B cell (primary cell): ENCODE results near the gene JARID2. TPM values are rescaled to one million over a fixed set of nuclear protein-coding genes. Genes with fewer than 3 reads are reported as not detected.

Source experiments
- ATAC-seq: fragments of 200-7000 bp; cut with Tn5 transposase; one replicate; pipeline ENCODE4 v1.10.0; 2021; ENCODE audit warnings: low read depth, mild to moderate bottlenecking, moderate number of reproducible peaks, moderate library complexity
- CTCF ChIA-PET: fragments of 350-600 bp; sonication (Branson Sonifier 250); formaldehyde crosslinking; loops from one replicate; lab custom pipeline; 2021; ENCODE audit warnings: antibody characterized with exemption, inconsistent platforms; lab: Charles Lee
- POLR2A ChIA-PET: fragments of 350-600 bp; sonication (Branson Sonifier 250); formaldehyde crosslinking; loops from one replicate; lab custom pipeline; 2021; ENCODE audit warnings: antibody characterized with exemption; lab: Charles Lee
- DNase-seq: peaks from one replicate; pipeline ENCODE4 v3.0.0; 2013
- H2AFZ ChIP-seq: 2 replicates; pipeline ENCODE4 v1.6.1; 2012; ENCODE audit warnings: mild to moderate bottlenecking, low read depth, low read length; ENCODE audit not compliant: insufficient read depth, poor library complexity, severe bottlenecking
- H3K27ac ChIP-seq, 2 donors: 1 replicate in 1 of 2; 2 replicates in 1 of 2; pipeline ENCODE4 v1.5.1; 2012 to 2013; ENCODE audit warnings: low read length in 2 of 2, mild to moderate bottlenecking in 2 of 2, moderate library complexity in 1 of 2
- H3K27me3 ChIP-seq, 4 experiments: fragments of 200-600 bp in 1 of 4; sonication (generic) in 1 of 4; replicated peaks in 1 of 4; 1 replicate in 2 of 4; 2 replicates in 2 of 4; pipeline versions ENCODE4 v1.6.1 to v1.7.0; 2013 to 2016; ENCODE audit warnings: low read length in 3 of 4, mild to moderate bottlenecking in 2 of 4, mixed read lengths in 1 of 4, moderate library complexity in 1 of 4; ENCODE audit not compliant: insufficient read depth in 4 of 4, control insufficient read depth in 3 of 4; ENCODE audit errors: control extremely low read depth in 1 of 4
- H3K36me3 ChIP-seq, 2 experiments: replicated peaks in 1 of 2; 1 replicate in 1 of 2; 2 replicates in 1 of 2; pipeline versions ENCODE4 v1.6.1 to v1.7.1; 2013; ENCODE audit warnings: low read length in 1 of 2; ENCODE audit not compliant: insufficient read depth in 2 of 2, control insufficient read depth in 1 of 2; ENCODE audit errors: control extremely low read depth in 1 of 2, extremely low read depth in 1 of 2
- H3K4me1 ChIP-seq, 2 donors: fragments of 200-600 bp in 1 of 2; sonication (generic) in 1 of 2; 1 replicate in 1 of 2; 2 replicates in 1 of 2; pipeline versions ENCODE4 v1.5.1 to v1.6.1; 2013 to 2017; ENCODE audit warnings: low read length in 2 of 2; ENCODE audit not compliant: control insufficient read depth in 2 of 2, insufficient read depth in 2 of 2
- H3K4me2 ChIP-seq: replicated peaks from 2 replicates; pipeline ENCODE3; 2012; ENCODE audit warnings: mild to moderate bottlenecking, low read depth, low read length; ENCODE audit not compliant: poor library complexity, severe bottlenecking
- H3K4me3 ChIP-seq, 5 experiments: fragments of 200-600 bp in 1 of 5; sonication (generic) in 1 of 5; 1 replicate in 3 of 5; 2 replicates in 2 of 5; pipeline versions ENCODE4 v1.5.1 to v1.7.0; 2011 to 2016; ENCODE audit warnings: low read length in 4 of 5, mild to moderate bottlenecking in 4 of 5, low read depth in 2 of 5, control low read depth in 1 of 5, moderate library complexity in 1 of 5; ENCODE audit not compliant: insufficient read depth in 1 of 5; ENCODE audit errors: control extremely low read depth in 1 of 5, extremely low read depth in 1 of 5
- H3K79me2 ChIP-seq: fragments of 200-600 bp; sonication (generic); one replicate; pipeline ENCODE4 v1.6.0; 2016; ENCODE audit warnings: low read length; ENCODE audit not compliant: control insufficient read depth, insufficient read depth
- H3K9ac ChIP-seq: fragments of 200-600 bp; sonication (generic); 2 replicates; pipeline ENCODE4 v1.6.1; 2017; ENCODE audit warnings: mild to moderate bottlenecking, low read length, moderate library complexity
- H3K9me3 ChIP-seq, 3 donors: one replicate each; pipeline versions ENCODE4 v1.6.1 to v1.7.1; 2013; ENCODE audit warnings: low read length in 2 of 3; ENCODE audit not compliant: control insufficient read depth in 2 of 3, insufficient read depth in 1 of 3; ENCODE audit errors: control extremely low read depth in 1 of 3
- H4K20me1 ChIP-seq: 2 replicates; pipeline ENCODE4 v1.6.0; 2012; ENCODE audit warnings: mild to moderate bottlenecking, low read length; ENCODE audit not compliant: insufficient read depth, control insufficient read depth, poor library complexity, severe bottlenecking
- H3K27ac Mint-ChIP-seq: one replicate; pipeline ENCODE4 v1.8.0; 2021; ENCODE audit warnings: mixed read lengths
- H3K27me3 Mint-ChIP-seq: one replicate; pipeline ENCODE4 v1.8.0; 2021; ENCODE audit warnings: mixed read lengths
- H3K4me1 Mint-ChIP-seq: one replicate; pipeline ENCODE4 v1.8.0; 2021; ENCODE audit warnings: mixed read lengths
- H3K4me3 Mint-ChIP-seq: one replicate; pipeline ENCODE4 v1.8.0; 2021; ENCODE audit warnings: mixed read lengths
- H3K9me3 Mint-ChIP-seq: one replicate; pipeline ENCODE4 v1.8.0; 2022; ENCODE audit warnings: mixed read lengths; ENCODE audit not compliant: insufficient read depth
- EZH2 ChIP-seq: IDR thresholded peaks from 2 replicates; pipeline ENCODE4 v1.6.1; 2012; ENCODE audit warnings: borderline replicate concordance, low read depth, mild to moderate bottlenecking, moderate library complexity, low read length; ENCODE audit not compliant: insufficient read depth, poor library complexity, severe bottlenecking
- WGBS: methylation state at CpG from one replicate; pipeline ENCODE4 v1.1.5; 2013; ENCODE audit warnings: missing lambda C conversion rate; ENCODE audit not compliant: insufficient coverage; 5-methylcytosine and 5-hydroxymethylcytosine counted together
- intact Hi-C: fragments of 100-400 bp; cut with micrococcal nuclease; formaldehyde crosslinking; loops from one replicate; pipeline ENCODE4 v1.10.0; 2022
- polyA plus RNA-seq: library from polyadenylated mRNA; depleted of rRNA; stranded (reverse); fragments of >200 nt; gene quantifications from 2 replicates; pipeline ENCODE4 v1.2.3, GENCODE V29; 2012
- total RNA-seq, 2 donors: library from RNA; stranded (reverse); fragments of 120-200 nt in 1 of 2; gene quantifications; 1 replicate in 1 of 2; 2 replicates in 1 of 2; pipeline versions ENCODE4 v1.2.3 to v1.2.4, GENCODE V29; 2013 to 2022
- TF ChIP-seq, protein P1 (sequence below): fragments of 200-600 bp; IDR thresholded peaks from one replicate; pipeline ENCODE4 v1.8.0; 2022; ENCODE audit warnings: antibody characterized with exemption, mild to moderate bottlenecking

JARID2 gene
- total and polyA plus RNA-seq, 2 donors (not counting 1 experiment from before 2014, with no cell fraction given): 11.0 to 58.1 TPM

- TF ChIP-seq, protein P1, sequence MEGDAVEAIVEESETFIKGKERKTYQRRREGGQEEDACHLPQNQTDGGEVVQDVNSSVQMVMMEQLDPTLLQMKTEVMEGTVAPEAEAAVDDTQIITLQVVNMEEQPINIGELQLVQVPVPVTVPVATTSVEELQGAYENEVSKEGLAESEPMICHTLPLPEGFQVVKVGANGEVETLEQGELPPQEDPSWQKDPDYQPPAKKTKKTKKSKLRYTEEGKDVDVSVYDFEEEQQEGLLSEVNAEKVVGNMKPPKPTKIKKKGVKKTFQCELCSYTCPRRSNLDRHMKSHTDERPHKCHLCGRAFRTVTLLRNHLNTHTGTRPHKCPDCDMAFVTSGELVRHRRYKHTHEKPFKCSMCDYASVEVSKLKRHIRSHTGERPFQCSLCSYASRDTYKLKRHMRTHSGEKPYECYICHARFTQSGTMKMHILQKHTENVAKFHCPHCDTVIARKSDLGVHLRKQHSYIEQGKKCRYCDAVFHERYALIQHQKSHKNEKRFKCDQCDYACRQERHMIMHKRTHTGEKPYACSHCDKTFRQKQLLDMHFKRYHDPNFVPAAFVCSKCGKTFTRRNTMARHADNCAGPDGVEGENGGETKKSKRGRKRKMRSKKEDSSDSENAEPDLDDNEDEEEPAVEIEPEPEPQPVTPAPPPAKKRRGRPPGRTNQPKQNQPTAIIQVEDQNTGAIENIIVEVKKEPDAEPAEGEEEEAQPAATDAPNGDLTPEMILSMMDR: no peak
- no peak for TF ChIP-seq EZH2
- POLR2A ChIA-PET: no interaction called here
These were observed 264.8 kb downstream of the JARID2 start for GRCh38 chr6:15510536-15511247.

More at GRCh38 chr6:15510536-15511247, 264.8 kb downstream of the JARID2 start:
- intact Hi-C loops: no loop called here
- Histone ChIP-seq H3K9ac (no peak overlapping the region), H3K9me3 (no peaks in the 10 kb centered on the region), H3K4me2 (no peak overlapping the region), H2AFZ (no peak overlapping the region), H3K79me2 (peaks cover 38% of the 10 kb centered on the region), H4K20me1 (peaks cover 16% of the 10 kb centered on the region), H3K27me3 (no peaks in the 10 kb centered on the region), H3K27ac (no peak overlapping the region), H3K36me3 (peaks cover 4 to 98% of the 10 kb centered on the region in 2 experiments), H3K4me1 (no peaks in the 10 kb centered on the region), H3K4me3 (no peak overlapping the region)
- Mint-ChIP-seq H3K27ac (no peak overlapping the region), H3K4me3 (no peak overlapping the region), H3K4me1 (no peaks in the 10 kb centered on the region), H3K27me3 (no peaks in the 10 kb centered on the region), H3K9me3 (no peaks in the 10 kb centered on the region)
- CTCF ChIA-PET: no interaction called here
- DNase-seq: no peak
- ATAC-seq: no peak
- 82% methylated on average over 16 of the region's 16 CpGs for WGBS
